Measurements from ENCODE around the gene SORCS3.

SORCS3 gene

DNA sequence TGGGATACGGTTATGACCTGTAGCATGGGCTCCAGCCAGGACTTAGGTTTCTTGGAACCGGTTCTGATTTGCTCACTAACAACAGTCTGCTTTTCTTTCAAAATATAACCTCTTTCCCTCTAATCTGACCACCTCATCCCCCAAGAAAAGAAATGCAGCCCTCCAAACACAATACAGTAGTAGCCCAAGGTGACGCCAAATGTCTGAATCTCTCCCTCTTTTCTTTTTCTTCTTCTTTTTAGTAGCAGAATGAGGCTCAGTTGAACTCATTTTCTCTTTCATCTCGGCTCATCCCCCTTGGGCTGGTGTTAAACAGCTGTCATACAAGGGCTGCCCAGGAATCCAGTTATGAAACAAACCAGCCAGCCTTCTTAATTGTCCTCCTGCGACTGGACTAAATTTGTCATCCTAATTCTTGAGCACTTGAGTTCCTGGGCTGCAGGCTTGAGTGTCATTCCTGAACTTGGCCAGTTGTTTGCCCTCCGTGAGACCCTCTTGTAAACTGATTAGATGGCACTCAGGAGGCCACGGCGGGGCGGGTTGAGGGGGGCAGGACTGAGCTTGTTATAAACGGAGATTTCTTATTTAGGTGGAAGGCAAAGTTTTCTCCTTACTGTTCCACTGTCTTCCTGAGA is 94.8 kb downstream of the SORCS3 start:
- TF ChIP-seq POLR2A (IDR thresholded peaks at IDR 0.05; ENCODE audit: extremely low read depth, insufficient read length) (no peak), MYC (IDR thresholded peaks at IDR 0.05; ENCODE audit: low read depth, low read length) (no peak), MAX (IDR thresholded peaks at IDR 0.05; ENCODE audit: low read depth, low read length) (no peak)
- TF ChIP-seq, protein P1, sequence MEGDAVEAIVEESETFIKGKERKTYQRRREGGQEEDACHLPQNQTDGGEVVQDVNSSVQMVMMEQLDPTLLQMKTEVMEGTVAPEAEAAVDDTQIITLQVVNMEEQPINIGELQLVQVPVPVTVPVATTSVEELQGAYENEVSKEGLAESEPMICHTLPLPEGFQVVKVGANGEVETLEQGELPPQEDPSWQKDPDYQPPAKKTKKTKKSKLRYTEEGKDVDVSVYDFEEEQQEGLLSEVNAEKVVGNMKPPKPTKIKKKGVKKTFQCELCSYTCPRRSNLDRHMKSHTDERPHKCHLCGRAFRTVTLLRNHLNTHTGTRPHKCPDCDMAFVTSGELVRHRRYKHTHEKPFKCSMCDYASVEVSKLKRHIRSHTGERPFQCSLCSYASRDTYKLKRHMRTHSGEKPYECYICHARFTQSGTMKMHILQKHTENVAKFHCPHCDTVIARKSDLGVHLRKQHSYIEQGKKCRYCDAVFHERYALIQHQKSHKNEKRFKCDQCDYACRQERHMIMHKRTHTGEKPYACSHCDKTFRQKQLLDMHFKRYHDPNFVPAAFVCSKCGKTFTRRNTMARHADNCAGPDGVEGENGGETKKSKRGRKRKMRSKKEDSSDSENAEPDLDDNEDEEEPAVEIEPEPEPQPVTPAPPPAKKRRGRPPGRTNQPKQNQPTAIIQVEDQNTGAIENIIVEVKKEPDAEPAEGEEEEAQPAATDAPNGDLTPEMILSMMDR (IDR thresholded peaks at IDR 0.05; ENCODE audit: low read depth, low read length) = no peak
- no peak for DNase-seq (ENCODE audit: low read depth)

GRCh38 chr10:104741127-104741526 is 100.0 kb downstream of the SORCS3 start:
- DNase-seq (ENCODE audit: low read depth) = no peak
- TF ChIP-seq, protein P1 (IDR thresholded peaks at IDR 0.05; ENCODE audit: low read depth, low read length) = no peak
- TF ChIP-seq POLR2A (IDR thresholded peaks at IDR 0.05; ENCODE audit: extremely low read depth, insufficient read length) (no peak), MAX (IDR thresholded peaks at IDR 0.05; ENCODE audit: low read depth, low read length) (no peak), MYC (IDR thresholded peaks at IDR 0.05; ENCODE audit: low read depth, low read length) (no peak)
- no peak overlapping the region for H3K4me3 ChIP-seq (ENCODE audit: low read depth, low read length)

More for the DNA sequence above, 94.8 kb downstream of the SORCS3 start:
- H3K4me3 ChIP-seq (ENCODE audit: low read depth, low read length) = no peak overlapping the region

- no peak for TF ChIP-seq POLR2A (IDR thresholded peaks at IDR 0.05; ENCODE audit: extremely low read depth, insufficient read length)
- TF ChIP-seq, protein P1 (IDR thresholded peaks at IDR 0.05; ENCODE audit: low read depth, low read length) = no peak
- no peak for TF ChIP-seq MYC (IDR thresholded peaks at IDR 0.05; ENCODE audit: low read depth, low read length)
- TF ChIP-seq MAX (IDR thresholded peaks at IDR 0.05; ENCODE audit: low read depth, low read length) = no peak
- no peak overlapping the region for H3K4me3 ChIP-seq (ENCODE audit: low read depth, low read length)
- DNase-seq (ENCODE audit: low read depth) = no peak
These were observed 103.0 kb downstream of the SORCS3 start for GRCh38 chr10:104744052-104744451.

GRCh38 chr10:104750291-104750690 is 109.2 kb downstream of the SORCS3 start:
- TF ChIP-seq POLR2A (IDR thresholded peaks at IDR 0.05; ENCODE audit: extremely low read depth, insufficient read length) (no peak), MAX (IDR thresholded peaks at IDR 0.05; ENCODE audit: low read depth, low read length) (no peak), MYC (IDR thresholded peaks at IDR 0.05; ENCODE audit: low read depth, low read length) (no peak)
- TF ChIP-seq, protein P1 (IDR thresholded peaks at IDR 0.05; ENCODE audit: low read depth, low read length) = no peak
- no peak overlapping the region for H3K4me3 ChIP-seq (ENCODE audit: low read depth, low read length)

DNA sequence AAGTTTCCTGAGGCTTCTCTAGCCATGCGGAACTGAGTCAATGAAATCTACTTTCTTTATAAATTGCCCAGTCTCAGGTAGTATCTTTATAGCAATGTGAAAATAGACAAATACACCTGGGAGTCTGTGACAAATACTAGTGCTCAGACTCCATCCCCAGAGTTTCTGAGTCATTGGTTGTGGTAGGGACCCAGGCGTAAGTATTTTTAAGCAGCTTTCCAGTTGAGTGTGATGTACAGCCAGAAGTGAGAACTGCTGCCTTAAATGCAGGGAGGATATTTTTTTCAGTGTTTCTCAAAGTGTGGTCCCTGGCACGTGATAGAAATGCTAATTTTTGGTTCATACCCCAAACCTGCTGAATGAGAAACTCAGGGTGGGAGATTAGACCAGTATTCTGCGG is 121.7 kb downstream of the SORCS3 start:
- no peak for TF ChIP-seq MAX (IDR thresholded peaks at IDR 0.05; ENCODE audit: low read depth, low read length)
- TF ChIP-seq, protein P1 (IDR thresholded peaks at IDR 0.05; ENCODE audit: low read depth, low read length) = no peak
- TF ChIP-seq POLR2A (IDR thresholded peaks at IDR 0.05; ENCODE audit: extremely low read depth, insufficient read length) = no peak
- TF ChIP-seq MYC (IDR thresholded peaks at IDR 0.05; ENCODE audit: low read depth, low read length) = no peak
- no peak overlapping the region for H3K4me3 ChIP-seq (ENCODE audit: low read depth, low read length)
- DNase-seq (ENCODE audit: low read depth) = no peak

More at GRCh38 chr10:104750291-104750690, 109.2 kb downstream of the SORCS3 start:
- DNase-seq (ENCODE audit: low read depth) = no peak
